GM18498 (cell line): ENCODE measurements around the gene PRSS50.
"Not testable (repeated sequence)": the region's sequence is repeated elsewhere in the genome, so short reads cannot be mapped to it uniquely, and the experiment has no call there.

Experiments
- ATAC-seq: cut with Tn5 transposase; IDR thresholded peaks from one replicate; pipeline ENCODE4 v1.9.1; 2021; ENCODE audit warnings: mild to moderate bottlenecking, moderate library complexity; ENCODE audit not compliant: unreplicated experiment

PRSS50 gene, protein sequence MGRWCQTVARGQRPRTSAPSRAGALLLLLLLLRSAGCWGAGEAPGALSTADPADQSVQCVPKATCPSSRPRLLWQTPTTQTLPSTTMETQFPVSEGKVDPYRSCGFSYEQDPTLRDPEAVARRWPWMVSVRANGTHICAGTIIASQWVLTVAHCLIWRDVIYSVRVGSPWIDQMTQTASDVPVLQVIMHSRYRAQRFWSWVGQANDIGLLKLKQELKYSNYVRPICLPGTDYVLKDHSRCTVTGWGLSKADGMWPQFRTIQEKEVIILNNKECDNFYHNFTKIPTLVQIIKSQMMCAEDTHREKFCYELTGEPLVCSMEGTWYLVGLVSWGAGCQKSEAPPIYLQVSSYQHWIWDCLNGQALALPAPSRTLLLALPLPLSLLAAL

DNA sequence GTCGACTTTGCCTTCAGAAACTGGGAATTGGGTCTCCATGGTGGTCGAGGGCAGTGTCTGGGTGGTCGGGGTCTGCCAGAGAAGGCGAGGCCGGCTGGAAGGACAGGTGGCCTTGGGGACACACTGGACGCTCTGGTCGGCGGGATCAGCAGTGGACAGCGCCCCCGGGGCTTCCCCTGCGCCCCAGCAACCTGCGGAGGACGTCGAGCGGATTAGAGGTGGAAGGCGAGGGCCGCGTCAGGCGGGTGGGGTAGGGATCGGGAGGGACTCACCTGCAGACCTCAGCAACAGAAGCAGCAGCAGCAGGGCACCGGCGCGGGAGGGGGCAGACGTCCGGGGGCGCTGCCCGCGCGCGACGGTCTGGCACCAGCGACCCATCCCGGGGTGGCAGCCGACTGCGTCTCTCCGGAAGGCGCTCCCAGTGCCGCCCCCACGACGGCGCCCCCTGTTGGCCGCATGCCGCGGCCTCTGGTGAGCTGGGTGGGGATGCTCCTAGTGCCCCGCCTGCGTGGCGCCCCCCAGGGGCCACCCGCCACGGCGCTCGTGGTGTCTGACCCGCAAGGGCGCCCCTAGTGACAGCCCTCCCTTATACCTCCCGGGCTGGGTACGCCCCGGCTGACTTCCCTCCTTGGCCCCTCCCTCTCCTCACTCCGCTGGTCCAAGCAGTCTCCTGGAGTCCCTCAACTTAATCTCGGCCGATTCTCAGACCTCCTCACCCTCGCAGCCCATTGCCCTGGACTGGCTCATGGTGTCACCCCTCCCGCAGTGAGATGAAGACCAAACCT lies at the start of gene PRSS50:
TSS of gene PRSS50 (minus strand) at position 423 of the 785 bp plus-strand sequence. CDS start at position 378, 45 bp downstream.
- ATAC-seq, result no peak

DNA sequence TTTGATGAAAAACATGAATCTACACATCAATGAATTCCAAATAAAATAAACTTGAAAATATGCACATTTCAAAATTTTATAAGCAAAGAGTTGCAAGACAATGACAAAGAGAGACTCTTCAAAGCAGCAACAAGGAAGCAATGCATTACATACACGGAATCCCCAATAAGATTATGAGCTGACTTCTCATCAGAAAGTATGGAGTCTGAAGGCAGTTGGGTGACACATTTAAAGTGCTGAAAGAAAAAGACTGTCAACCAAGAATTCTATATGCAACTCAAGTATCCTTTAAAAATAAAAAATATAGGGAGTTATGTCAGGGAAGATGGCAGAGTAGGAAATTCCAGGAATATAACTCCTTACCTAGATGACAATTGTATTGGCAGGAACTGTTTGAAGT lies 46.5 kb upstream of the PRSS50 start:
- ATAC-seq, result no peak

- ATAC-seq, result no peak
These were observed 45.5 kb upstream of the PRSS50 start for GRCh38 chr3:46763178-46763577.

DNA sequence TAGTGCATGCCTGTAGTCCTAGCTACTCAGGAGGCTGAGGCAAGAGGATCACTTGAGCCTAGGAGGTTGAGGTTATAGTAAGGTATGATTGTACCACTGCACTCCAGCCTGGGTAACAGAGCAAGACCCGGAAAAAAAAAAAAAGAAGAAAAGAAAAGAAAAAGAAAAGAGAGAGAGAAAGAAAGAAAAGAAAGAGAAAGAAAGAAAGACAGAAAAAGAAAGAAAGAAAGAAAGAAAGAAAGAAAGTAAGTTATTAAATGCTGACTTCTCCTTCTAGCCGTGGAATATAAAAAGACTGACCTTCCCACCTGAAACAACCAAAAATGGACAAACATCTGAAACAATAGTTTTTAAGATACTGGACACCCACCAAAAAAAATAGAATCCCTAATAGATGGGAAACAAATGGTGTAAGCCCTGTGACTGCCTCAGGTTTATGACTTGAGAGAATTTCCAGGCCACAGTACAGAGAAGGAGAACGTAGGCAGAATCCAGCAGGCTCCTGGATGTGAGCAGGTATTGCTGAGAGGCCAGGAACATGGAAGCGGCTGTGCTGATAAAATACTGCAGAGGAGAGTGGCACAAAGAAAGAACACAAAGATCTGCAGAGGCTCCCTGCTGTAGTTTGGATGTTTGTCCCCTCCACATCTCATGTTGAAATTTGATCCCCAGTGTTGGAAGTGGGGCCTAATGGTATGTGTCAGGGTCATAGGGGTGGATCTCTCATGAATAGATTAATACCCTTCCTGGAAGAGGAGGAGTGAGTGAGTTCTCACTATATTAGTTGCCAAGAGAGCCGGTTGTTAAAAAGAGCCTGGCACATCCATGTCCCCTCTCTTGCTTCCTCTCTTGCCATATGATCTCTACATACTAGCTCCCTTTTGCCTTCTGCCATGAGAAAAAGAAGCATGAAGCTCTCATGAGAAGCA lies 41.8 kb upstream of the PRSS50 start:
- no peak for ATAC-seq

DNA sequence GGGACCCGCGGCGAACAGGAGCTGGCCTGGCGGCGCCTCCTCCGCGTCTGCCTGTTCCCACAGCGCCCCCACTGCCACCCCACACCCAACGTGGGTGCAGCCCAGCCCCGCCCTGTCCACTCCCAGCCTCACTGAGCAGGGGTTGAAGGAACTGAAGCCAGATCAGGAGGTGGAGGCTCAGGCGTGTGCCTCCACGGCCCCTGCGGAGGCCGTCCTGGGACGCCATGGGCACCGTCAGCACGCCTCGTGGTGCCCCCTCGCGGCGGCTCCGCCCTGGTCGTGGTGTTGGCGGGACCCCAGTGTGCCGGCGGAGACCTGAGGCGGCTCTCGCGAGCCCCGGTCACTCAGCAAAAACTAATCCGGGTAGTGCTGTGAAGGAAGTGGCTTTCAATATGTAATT lies 39.0 kb upstream of the PRSS50 start:
- ATAC-seq, result no peak

DNA sequence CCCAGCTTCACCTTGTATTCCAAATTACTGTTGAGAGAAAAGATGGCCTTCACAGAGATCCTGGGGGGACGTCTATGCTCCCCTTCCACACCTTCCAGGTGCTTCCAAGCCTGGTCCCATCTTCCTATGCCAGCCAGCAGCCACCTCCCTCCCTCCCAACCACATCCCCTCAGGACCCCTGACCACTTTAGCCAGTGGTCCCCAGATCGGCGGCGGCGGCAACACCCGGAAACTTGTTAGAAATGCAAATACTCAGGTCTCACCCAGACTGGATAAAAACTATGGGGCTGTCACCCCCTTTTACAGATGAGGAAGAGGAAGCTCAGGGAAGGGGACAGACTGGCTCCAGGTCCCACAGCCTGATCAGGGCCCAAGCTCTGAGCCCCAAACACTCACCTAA lies 38.0 kb upstream of the PRSS50 start:
- ATAC-seq, result no peak

DNA sequence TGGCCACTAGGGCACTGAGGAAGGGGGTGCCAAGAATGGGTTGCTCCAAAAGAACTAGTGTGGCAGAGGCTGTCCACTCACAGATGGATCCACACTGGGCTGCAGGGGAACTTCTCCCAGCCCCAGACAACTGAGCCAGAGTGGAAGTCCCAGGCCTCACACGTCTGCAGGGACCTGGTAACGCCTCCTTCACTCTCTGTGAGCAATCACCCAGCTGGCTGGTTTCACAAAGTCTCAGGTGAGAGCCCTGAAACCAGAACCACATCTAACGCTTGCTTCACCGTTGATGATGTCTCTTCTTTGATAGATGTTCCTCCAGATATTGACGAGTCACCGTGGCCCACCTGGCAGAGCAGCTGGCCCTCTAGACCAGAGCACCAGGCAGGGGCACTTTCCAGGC lies 35.5 kb upstream of the PRSS50 start:
- ATAC-seq, result not testable (repeated sequence)

- ATAC-seq, result no peak
These were observed 32.9 kb upstream of the PRSS50 start for GRCh38 chr3:46750555-46751038.

GRCh38 chr3:46749129-46749528 lies 31.5 kb upstream of the PRSS50 start:
- no peak for ATAC-seq

GRCh38 chr3:46748170-46748569 lies 30.5 kb upstream of the PRSS50 start:
- ATAC-seq, result no peak

DNA sequence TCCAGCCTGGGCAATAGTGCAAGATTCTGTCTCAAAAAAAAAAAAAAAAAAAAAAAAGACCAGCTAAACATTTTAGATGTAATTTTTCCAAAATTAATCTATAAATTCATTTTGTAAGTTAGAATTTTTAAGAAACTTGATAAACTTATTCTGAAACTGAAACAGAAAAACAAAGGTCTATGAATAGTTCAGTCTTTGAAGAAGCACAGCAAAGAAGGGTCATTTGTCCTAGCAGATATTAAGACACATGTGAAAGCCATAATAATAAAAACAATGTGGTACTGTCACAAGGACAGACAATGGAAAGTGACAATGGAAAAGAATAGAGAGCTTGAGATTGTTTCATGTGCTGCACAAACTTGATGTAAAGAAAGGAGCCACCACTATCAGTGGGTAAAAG lies 29.0 kb upstream of the PRSS50 start:
- ATAC-seq, result no peak

DNA sequence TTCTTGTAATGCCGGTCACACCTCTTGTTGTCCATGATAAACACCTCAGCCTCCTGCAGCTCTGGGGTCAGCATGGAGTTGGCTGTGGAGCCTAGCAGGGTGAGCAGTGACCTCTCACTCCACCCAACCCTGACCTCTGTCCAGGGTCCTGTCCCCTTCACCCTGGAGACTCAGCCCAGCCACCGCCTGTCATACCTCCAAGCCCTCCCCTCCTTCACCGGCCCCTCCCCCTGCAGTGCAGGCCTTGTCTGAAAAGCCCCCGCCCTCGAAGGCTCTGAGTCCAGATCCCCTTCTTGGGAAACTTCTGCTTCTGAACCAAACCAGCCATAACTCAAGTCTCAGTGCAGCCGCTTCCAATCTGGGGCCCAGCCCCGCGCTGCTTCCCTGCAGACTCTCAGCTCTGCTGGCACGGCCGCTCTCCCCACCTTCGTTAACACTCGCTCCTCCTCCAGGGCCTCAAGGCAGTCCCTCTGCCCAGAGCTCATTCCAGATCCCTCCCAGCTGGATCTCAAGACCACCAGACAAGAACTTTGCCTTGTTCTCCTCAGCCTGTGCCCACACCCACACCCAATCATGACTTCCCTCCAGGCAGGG lies 25.4 kb upstream of the PRSS50 start:
- no peak for ATAC-seq

- not testable (repeated sequence) for ATAC-seq
These were observed 21.9 kb upstream of the PRSS50 start for GRCh38 chr3:46739565-46739964.

GRCh38 chr3:46737329-46737731 lies 19.7 kb upstream of the PRSS50 start:
- no peak for ATAC-seq

DNA sequence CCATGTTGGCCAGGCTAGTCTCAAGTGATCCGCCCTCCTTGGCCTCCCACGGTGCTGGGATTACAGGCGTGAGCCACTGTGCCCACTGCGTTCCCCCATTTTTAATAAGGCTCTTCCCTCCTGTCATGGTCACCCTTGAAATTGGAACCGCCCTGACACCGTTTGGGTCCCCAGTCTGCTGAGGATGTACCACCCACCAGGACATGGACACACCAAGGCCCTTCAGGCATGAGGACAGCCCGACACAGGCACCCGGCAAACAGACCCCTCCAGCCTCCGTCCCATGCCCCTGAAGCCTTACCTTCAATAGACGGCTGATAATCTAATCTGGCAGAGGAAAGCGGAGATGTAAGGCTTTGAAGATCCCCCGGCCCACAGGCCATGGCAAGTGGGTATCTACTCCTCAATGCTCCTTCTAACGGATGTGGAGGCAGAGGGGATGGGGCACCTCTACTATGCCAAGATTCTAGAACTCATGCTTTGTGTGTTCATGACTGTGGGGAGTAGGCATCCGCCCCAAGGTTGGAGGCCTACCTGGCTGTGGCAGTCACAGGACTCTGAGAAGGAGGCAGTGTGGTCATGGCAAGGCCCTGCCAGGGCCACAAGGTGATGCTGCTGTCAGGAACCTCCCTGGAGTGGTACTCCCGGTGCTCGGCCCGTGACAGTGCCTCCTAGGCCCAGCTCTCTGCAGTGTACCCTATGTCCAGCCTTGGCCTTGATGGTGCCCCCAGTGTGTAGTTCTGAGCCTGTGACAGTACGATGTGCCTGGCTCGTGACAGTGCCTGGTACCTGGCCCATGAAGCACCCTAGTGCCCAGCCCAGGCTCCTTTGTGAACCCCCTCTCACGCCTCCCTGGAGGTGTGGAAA lies 18.6 kb upstream of the PRSS50 start:
- ATAC-seq, result no peak

DNA sequence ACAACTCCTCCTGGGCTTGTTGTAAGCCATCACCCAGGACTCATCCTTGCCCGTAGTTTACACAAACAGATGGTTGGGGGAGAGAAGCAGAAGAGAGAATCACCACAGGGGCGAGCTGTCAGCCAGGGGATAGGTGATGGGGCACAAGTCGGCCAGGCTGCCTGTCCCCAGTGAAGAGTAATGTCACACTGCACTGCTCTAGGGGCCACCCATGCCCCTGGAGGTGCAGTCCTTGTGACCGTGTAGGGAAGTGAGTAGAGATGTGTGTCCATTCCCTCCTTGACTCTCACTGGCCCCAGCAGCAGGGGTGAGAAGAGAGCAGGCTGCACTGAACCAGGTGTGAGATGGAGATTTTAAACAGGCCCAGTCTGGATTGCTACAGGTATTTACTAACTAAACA lies 17.1 kb upstream of the PRSS50 start:
- no peak for ATAC-seq

GRCh38 chr3:46733026-46733800 lies 15.5 kb upstream of the PRSS50 start:
- ATAC-seq, result no peak

DNA sequence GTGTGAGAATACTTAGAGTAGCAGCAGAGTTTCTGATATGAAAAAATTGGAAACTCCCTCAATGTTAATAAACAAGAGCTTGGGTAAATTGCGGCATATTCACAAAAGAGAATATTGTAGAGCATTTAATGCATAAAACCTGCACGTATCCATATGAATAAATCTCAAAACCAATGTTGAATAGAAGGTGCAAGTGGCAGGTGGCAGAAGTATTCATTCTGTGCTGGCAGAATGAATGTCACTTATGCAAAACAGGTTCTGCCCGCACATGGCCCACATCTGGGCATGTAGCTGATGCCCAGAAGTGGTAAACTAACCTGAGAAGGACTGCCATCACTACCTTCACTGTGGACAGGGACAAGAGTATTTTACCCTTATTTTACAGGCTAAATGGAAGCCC lies 14.1 kb upstream of the PRSS50 start:
- ATAC-seq, result no peak

DNA sequence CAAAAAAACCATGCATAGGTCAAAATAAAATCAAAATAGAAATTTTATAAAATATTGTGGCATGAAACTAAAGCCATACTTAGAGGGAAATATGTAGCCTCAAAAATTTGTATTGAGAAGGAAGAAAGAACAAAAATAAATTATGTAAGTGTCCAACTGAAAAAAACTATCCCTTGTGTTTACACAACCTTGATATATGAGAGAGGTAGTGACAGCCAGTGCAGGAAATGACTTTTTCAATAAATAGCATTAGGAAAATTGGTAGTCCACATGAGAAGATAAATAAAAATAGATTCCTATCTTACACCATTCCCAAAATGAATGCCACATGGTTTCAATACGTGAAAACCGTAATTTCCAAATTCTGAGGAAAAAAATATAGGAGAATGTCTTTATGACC lies 13.2 kb upstream of the PRSS50 start:
- ATAC-seq, result no peak
